Mesothelial cell of epicardium (in vitro differentiated cells): Measurements from ENCODE around the gene ZNF184. TPM values are rescaled to one million over a fixed set of nuclear protein-coding genes. Genes with fewer than 3 reads are reported as not detected.
"Not testable (repeated sequence)": the region's sequence is repeated elsewhere in the genome, so short reads cannot be mapped to it uniquely, and the experiment has no call there.

ENCODE experiments used
- DNase-seq, 2 experiments: peaks; one replicate each; pipeline ENCODE4 v3.0.0; 2021; ENCODE audit warnings: low spot score in 2 of 2; ENCODE audit not compliant: unreplicated experiment in 2 of 2
- H3K27ac Mint-ChIP-seq: 2 replicates; pipeline ENCODE4 v1.8.0; 2021; ENCODE audit warnings: mixed read lengths
- H3K27me3 Mint-ChIP-seq: 2 replicates; pipeline ENCODE4 v1.8.0; 2021; ENCODE audit warnings: low read depth, mixed read lengths
- H3K36me3 Mint-ChIP-seq: 2 replicates; pipeline ENCODE4 v1.8.0; 2021; ENCODE audit warnings: mixed read lengths
- H3K4me1 Mint-ChIP-seq: 2 replicates; pipeline ENCODE4 v1.8.0; 2021; ENCODE audit warnings: mixed read lengths
- H3K4me3 Mint-ChIP-seq: 2 replicates; pipeline ENCODE4 v1.8.0; 2021; ENCODE audit warnings: mild to moderate bottlenecking, moderate library complexity, mixed read lengths
- H3K9me3 Mint-ChIP-seq: 2 replicates; pipeline ENCODE4 v1.8.0; 2021; ENCODE audit warnings: mixed read lengths
- total RNA-seq: library from RNA; stranded (reverse); gene quantifications from 3 replicates; pipeline ENCODE4 v1.2.1, GENCODE V29; 2021
- TF ChIP-seq, protein P1 (sequence below): fragments of 200-600 bp; sonication (generic); IDR thresholded peaks from one replicate; pipeline ENCODE4 v1.5.0; 2021; ENCODE audit warnings: antibody characterized with exemption; ENCODE audit not compliant: unreplicated experiment

The ZNF184 gene
- total RNA-seq, 1 donor from 2014 or later: 14.3 TPM

DNA sequence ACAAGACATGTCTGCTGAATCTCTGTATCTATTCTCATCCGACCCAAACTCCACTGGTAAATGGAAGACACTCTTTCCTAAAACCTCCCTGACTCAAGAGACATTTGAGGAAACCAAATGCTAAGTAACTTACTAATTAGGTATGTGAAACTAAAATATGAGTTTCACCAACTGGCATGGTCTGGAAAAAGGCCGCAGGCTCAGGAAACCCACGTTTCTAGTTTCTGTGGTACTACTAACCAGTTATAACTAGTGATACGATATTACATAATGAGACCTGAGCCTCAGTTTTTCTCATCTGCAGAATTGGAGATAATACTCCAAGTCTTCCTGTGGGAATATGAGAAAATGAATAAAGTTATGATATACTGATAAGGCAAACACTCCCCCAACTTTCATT is 44.4 kb downstream of the ZNF184 start:
- H3K9me3 Mint-ChIP-seq: peaks cover 16% of the 10 kb centered on the region
- no peak for DNase-seq
- H3K4me3 Mint-ChIP-seq: no peak overlapping the region
- H3K4me1 Mint-ChIP-seq: no peaks in the 10 kb centered on the region
- TF ChIP-seq, protein P1, sequence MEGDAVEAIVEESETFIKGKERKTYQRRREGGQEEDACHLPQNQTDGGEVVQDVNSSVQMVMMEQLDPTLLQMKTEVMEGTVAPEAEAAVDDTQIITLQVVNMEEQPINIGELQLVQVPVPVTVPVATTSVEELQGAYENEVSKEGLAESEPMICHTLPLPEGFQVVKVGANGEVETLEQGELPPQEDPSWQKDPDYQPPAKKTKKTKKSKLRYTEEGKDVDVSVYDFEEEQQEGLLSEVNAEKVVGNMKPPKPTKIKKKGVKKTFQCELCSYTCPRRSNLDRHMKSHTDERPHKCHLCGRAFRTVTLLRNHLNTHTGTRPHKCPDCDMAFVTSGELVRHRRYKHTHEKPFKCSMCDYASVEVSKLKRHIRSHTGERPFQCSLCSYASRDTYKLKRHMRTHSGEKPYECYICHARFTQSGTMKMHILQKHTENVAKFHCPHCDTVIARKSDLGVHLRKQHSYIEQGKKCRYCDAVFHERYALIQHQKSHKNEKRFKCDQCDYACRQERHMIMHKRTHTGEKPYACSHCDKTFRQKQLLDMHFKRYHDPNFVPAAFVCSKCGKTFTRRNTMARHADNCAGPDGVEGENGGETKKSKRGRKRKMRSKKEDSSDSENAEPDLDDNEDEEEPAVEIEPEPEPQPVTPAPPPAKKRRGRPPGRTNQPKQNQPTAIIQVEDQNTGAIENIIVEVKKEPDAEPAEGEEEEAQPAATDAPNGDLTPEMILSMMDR: no peak
- H3K36me3 Mint-ChIP-seq: no peaks in the 10 kb centered on the region
- H3K27me3 Mint-ChIP-seq: peaks cover 3% of the 10 kb centered on the region
- H3K27ac Mint-ChIP-seq: no peak overlapping the region

- TF ChIP-seq, protein P1: no peak
- no peaks in the 10 kb centered on the region for H3K4me1 Mint-ChIP-seq
- peaks cover 20% of the 10 kb centered on the region for H3K9me3 Mint-ChIP-seq
- no peak for DNase-seq
- H3K36me3 Mint-ChIP-seq: no peaks in the 10 kb centered on the region
- no peak overlapping the region for H3K27ac Mint-ChIP-seq
- H3K4me3 Mint-ChIP-seq: no peak overlapping the region
- no peaks in the 10 kb centered on the region for H3K27me3 Mint-ChIP-seq
Observed at GRCh38 chr6:27426045-27426620, 46.8 kb downstream of the ZNF184 start.

DNA sequence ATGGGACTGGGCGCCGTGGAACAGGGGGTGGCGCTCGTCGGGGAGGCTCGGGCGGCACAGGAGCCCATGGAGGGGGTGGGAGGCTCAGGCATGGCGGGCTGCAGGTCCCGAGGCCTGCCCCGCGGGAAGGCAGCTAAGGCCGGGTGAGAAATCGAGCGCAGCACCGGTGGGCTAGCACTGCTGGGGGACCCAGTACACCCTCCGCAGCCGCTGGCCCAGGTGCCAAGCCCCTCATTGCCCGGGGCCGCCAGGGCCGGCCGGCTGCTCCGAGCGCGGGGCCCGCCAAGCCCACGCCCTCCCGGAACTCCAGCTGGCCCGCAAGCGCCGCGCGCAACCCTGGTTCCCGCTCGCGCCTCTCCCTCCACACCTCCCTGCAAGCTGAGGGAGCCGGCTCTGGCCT is 48.1 kb downstream of the ZNF184 start:
- not testable (repeated sequence) for H3K27ac Mint-ChIP-seq, H3K4me3 Mint-ChIP-seq, H3K4me1 Mint-ChIP-seq, DNase-seq, H3K27me3 Mint-ChIP-seq, H3K36me3 Mint-ChIP-seq
- H3K9me3 Mint-ChIP-seq: peaks cover 15% of the 10 kb centered on the region

DNA sequence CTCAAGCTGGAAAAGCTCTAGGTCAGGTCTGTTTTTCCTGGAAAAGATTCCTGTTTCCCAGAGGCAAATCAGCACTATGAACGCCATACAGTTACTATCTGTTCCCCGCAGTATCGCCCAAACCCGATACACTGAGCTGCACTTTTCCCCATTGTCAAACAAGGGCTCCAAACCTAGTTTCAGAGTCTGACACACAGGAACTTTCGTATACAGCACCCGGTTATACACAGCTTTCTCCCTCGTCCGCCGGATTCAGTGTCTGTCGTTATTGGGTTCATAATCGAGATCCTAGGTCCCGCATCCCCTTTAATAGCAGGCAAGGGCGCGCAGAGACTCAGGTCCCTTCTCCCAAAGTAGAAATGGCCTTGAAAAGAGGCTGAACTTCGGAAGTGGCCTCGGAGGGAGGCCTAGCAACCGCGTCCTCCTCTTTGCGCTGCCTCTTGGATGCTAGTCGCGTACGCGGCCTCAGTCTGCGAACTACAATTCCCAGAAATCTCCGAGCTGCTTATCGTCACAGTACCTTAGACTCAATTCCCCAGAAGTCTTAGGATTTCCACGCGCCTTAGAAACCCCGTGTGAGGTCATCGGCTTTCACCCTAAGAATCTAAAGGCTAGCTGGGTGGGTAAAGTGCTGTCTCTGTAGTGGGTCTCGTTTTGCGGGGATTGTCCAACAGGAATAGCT is 50.1 kb downstream of the ZNF184 start:
- TF ChIP-seq, protein P1: no peak
- no peak for DNase-seq
- no peaks in the 10 kb centered on the region for H3K4me1 Mint-ChIP-seq
- H3K27ac Mint-ChIP-seq: no peak overlapping the region
- no peaks in the 10 kb centered on the region for H3K36me3 Mint-ChIP-seq
- H3K27me3 Mint-ChIP-seq: no peaks in the 10 kb centered on the region
- peaks cover 7% of the 10 kb centered on the region for H3K9me3 Mint-ChIP-seq
- H3K4me3 Mint-ChIP-seq: no peak overlapping the region

DNA sequence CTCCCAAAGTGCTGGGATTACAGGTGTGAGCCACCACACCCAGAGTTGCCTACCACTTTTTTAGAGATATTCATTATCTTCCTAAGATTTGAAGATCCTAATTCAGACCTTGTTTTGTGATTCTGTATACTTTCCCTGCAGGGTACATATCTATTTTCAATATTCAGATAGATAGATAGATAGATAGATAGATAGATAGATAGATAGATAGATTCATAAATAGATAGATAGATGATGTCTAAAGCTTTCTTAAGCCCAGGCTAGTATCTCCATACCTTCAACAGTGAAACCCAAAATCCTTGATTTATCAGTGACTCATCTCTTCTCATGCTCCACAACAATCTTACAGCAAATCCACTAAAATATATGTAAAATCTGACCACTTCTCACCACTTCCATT is 53.5 kb downstream of the ZNF184 start:
- Mint-ChIP-seq H3K27ac (no peak overlapping the region), H3K4me1 (no peaks in the 10 kb centered on the region), H3K9me3 (peaks cover 25% of the 10 kb centered on the region), H3K4me3 (no peak overlapping the region), H3K36me3 (no peaks in the 10 kb centered on the region), H3K27me3 (no peaks in the 10 kb centered on the region)
- TF ChIP-seq, protein P1: no peak
- no peak for DNase-seq

- Mint-ChIP-seq H3K27ac (no peak overlapping the region), H3K9me3 (peaks cover 18% of the 10 kb centered on the region), H3K4me3 (no peak overlapping the region), H3K36me3 (no peaks in the 10 kb centered on the region), H3K27me3 (no peaks in the 10 kb centered on the region), H3K4me1 (no peaks in the 10 kb centered on the region)
- DNase-seq: no peak
- TF ChIP-seq, protein P1: no peak
Observed at GRCh38 chr6:27415898-27416297, 57.0 kb downstream of the ZNF184 start.
